Breast epithelium (tissue), 4 donors: ENCODE data around the gene TMX3. TPM values are rescaled to one million over a fixed set of nuclear protein-coding genes. Genes with fewer than 3 reads are reported as not detected.

ENCODE experiments used
- DNase-seq, 2 donors: peaks; one replicate each; pipeline ENCODE4 v3.0.0-alpha.2; 2019; ENCODE audit warnings: low spot score in 2 of 2
- H3K27ac ChIP-seq, 2 donors: fragments of 200-600 bp; sonication (generic) in 1 of 2; one replicate each; pipeline ENCODE4 v1.5.1; 2016 to 2019; ENCODE audit warnings: mild to moderate bottlenecking in 1 of 2
- H3K27me3 ChIP-seq, 2 donors: fragments of 200-600 bp; sonication (generic) in 1 of 2; one replicate each; pipeline versions ENCODE4 v1.5.1 to v1.6.0; 2017 to 2019; ENCODE audit warnings: control low read depth in 1 of 2, mild to moderate bottlenecking in 1 of 2
- H3K36me3 ChIP-seq: fragments of 200-600 bp; one replicate; pipeline ENCODE4 v1.5.1; 2019
- H3K4me1 ChIP-seq, 2 donors: fragments of 200-600 bp; sonication (generic); one replicate each; pipeline ENCODE4 v1.5.1; 2016 to 2019; ENCODE audit warnings: control low read depth in 1 of 2
- H3K4me3 ChIP-seq, 3 donors: fragments of 200-600 bp; sonication (generic); 1 replicate in 2 of 3; 2 replicates in 1 of 3; pipeline ENCODE4 v1.5.1; 2016 to 2019; ENCODE audit warnings: mild to moderate bottlenecking in 3 of 3, moderate library complexity in 2 of 3
- H3K9me3 ChIP-seq, 2 donors: fragments of 200-600 bp; sonication (generic) in 1 of 2; one replicate each; pipeline ENCODE4 v1.5.1; 2016 to 2019; ENCODE audit warnings: control low read depth in 1 of 2
- POLR2A ChIP-seq: fragments of 450-650 bp; IDR thresholded peaks from one replicate; pipeline ENCODE4 v1.6.1; 2016; ENCODE audit warnings: antibody characterized with exemption, mild to moderate bottlenecking, moderate library complexity
- POLR2AphosphoS5 ChIP-seq, 3 donors: sonication (generic); formaldehyde crosslinking; IDR thresholded peaks; one replicate each; pipeline ENCODE4 v1.6.1; 2017; ENCODE audit warnings: antibody characterized with exemption in 3 of 3
- intact Hi-C: fragments of 100-400 bp; cut with DNase I; formaldehyde crosslinking; loops from one replicate; pipeline ENCODE4 v1.15.1; 2023; ENCODE audit warnings: low total_unique reads
- total RNA-seq, 3 donors: library from RNA; depleted of rRNA; stranded (reverse); fragments of >200 nt; gene quantifications; one replicate each; pipeline ENCODE4 v1.1.0, GENCODE V29; 2016
- TF ChIP-seq, protein P1 (sequence below), 3 donors: fragments of 450-650 bp; IDR thresholded peaks; one replicate each; pipeline ENCODE4 v1.5.1; 2016 to 2017; ENCODE audit warnings: antibody characterized with exemption in 3 of 3, mild to moderate bottlenecking in 3 of 3, moderate library complexity in 3 of 3

The TMX3 gene
- total RNA-seq, 3 donors from 2014 or later = 41.0 to 55.3 (median 41.3) TPM

GRCh38 chr18:68642003-68642402, 72.9 kb downstream of the TMX3 start:
- no peak for DNase-seq
- H3K27ac ChIP-seq = no peak overlapping the region
- H3K4me1 ChIP-seq = no peaks in the 10 kb centered on the region
- TF ChIP-seq POLR2A = no peak
- TF ChIP-seq, protein P1, sequence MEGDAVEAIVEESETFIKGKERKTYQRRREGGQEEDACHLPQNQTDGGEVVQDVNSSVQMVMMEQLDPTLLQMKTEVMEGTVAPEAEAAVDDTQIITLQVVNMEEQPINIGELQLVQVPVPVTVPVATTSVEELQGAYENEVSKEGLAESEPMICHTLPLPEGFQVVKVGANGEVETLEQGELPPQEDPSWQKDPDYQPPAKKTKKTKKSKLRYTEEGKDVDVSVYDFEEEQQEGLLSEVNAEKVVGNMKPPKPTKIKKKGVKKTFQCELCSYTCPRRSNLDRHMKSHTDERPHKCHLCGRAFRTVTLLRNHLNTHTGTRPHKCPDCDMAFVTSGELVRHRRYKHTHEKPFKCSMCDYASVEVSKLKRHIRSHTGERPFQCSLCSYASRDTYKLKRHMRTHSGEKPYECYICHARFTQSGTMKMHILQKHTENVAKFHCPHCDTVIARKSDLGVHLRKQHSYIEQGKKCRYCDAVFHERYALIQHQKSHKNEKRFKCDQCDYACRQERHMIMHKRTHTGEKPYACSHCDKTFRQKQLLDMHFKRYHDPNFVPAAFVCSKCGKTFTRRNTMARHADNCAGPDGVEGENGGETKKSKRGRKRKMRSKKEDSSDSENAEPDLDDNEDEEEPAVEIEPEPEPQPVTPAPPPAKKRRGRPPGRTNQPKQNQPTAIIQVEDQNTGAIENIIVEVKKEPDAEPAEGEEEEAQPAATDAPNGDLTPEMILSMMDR (IDR thresholded peaks at IDR 0.05) = no peak
- TF ChIP-seq POLR2AphosphoS5 (IDR thresholded peaks at IDR 0.05) = no peak
- H3K36me3 ChIP-seq = no peaks in the 10 kb centered on the region
- H3K9me3 ChIP-seq = no peaks in the 10 kb centered on the region
- H3K4me3 ChIP-seq = no peak overlapping the region
- H3K27me3 ChIP-seq = no peaks in the 10 kb centered on the region
- intact Hi-C loops = no loop called here

- no peaks in the 10 kb centered on the region for H3K4me1 ChIP-seq
- H3K27me3 ChIP-seq = no peaks in the 10 kb centered on the region
- intact Hi-C loops = no loop called here
Measured at GRCh38 chr18:68640861-68641260, 74.0 kb downstream of the TMX3 start.

GRCh38 chr18:68638613-68639012, 76.3 kb downstream of the TMX3 start:
- intact Hi-C loops = no loop called here
- Histone ChIP-seq H3K36me3 (no peaks in the 10 kb centered on the region), H3K4me1 (no peaks in the 10 kb centered on the region), H3K4me3 (no peak overlapping the region), H3K27ac (no peak overlapping the region), H3K27me3 (no peaks in the 10 kb centered on the region), H3K9me3 (no peaks in the 10 kb centered on the region)
- DNase-seq = no peak
- TF ChIP-seq POLR2A = no peak
- TF ChIP-seq, protein P1 (IDR thresholded peaks at IDR 0.05) = no peak
- TF ChIP-seq POLR2AphosphoS5 (IDR thresholded peaks at IDR 0.05) = no peak

More at GRCh38 chr18:68640861-68641260, 74.0 kb downstream of the TMX3 start:
- H3K9me3 ChIP-seq = no peaks in the 10 kb centered on the region
- no peak for DNase-seq
- no peaks in the 10 kb centered on the region for H3K36me3 ChIP-seq
- TF ChIP-seq POLR2A (no peak), POLR2AphosphoS5 (IDR thresholded peaks at IDR 0.05) (no peak)
- TF ChIP-seq, protein P1 (IDR thresholded peaks at IDR 0.05) = no peak
- no peak overlapping the region for H3K27ac ChIP-seq
- H3K4me3 ChIP-seq = no peak overlapping the region

GRCh38 chr18:68627812-68628211, 87.1 kb downstream of the TMX3 start:
- Histone ChIP-seq H3K27ac (no peak overlapping the region), H3K36me3 (no peaks in the 10 kb centered on the region), H3K4me1 (no peaks in the 10 kb centered on the region), H3K9me3 (no peaks in the 10 kb centered on the region), H3K27me3 (no peaks in the 10 kb centered on the region), H3K4me3 (no peak overlapping the region)
- no peak for TF ChIP-seq POLR2AphosphoS5 (IDR thresholded peaks at IDR 0.05)
- TF ChIP-seq POLR2A = no peak
- TF ChIP-seq, protein P1 (IDR thresholded peaks at IDR 0.05) = no peak
- DNase-seq = no peak
- intact Hi-C loops = no loop called here

Other genes starting within 250 kb of the TMX3 start
- gene CCDC102B, start 83.0 kb upstream of the TMX3 start, total RNA-seq = 1 to 10 TPM; 5.3 to 9.1 (median 7.2) TPM